Stimulated activated naive B cell treated with anti-CD40 and anti-IgM and Interleukin-4, amounts not matched to agents 10 μg/mL and 1 μg/mL and 100 μg/mL, for 72 hours (primary cell): Measurements from ENCODE around the gene FFAR3.
"Not testable (repeated sequence)": the region's sequence is repeated elsewhere in the genome, so short reads cannot be mapped to it uniquely, and the experiment has no call there.

ENCODE experiments used
- ATAC-seq, 2 donors: fragments of 150-1000 bp; cut with Tn5 transposase; replicated peaks; 2 replicates each; pipeline ENCODE4 v1.10.0; 2021; ENCODE audit warnings: moderate library complexity in 1 of 2
- DNase-seq: peaks from one replicate; pipeline ENCODE4 v3.0.0; 2021
- H3K27ac Mint-ChIP-seq: one replicate; pipeline ENCODE4 v1.8.0; 2022; ENCODE audit warnings: mild to moderate bottlenecking, mixed read lengths
- H3K27me3 Mint-ChIP-seq, 2 donors: one replicate each; pipeline ENCODE4 v1.8.0; 2022; ENCODE audit warnings: mixed read lengths in 2 of 2
- H3K36me3 Mint-ChIP-seq, 2 donors: one replicate each; pipeline ENCODE4 v1.8.0; 2022; ENCODE audit warnings: mixed read lengths in 2 of 2, mild to moderate bottlenecking in 1 of 2
- H3K4me1 Mint-ChIP-seq, 2 donors: one replicate each; pipeline ENCODE4 v1.8.0; 2022; ENCODE audit warnings: mixed read lengths in 2 of 2, mild to moderate bottlenecking in 1 of 2
- H3K4me3 Mint-ChIP-seq, 2 donors: one replicate each; pipeline ENCODE4 v1.8.0; 2022; ENCODE audit warnings: mild to moderate bottlenecking in 2 of 2, mixed read lengths in 2 of 2, moderate library complexity in 1 of 2
- H3K9me3 Mint-ChIP-seq, 2 donors: one replicate each; pipeline ENCODE4 v1.8.0; 2022; ENCODE audit warnings: mixed read lengths in 2 of 2, mild to moderate bottlenecking in 1 of 2

Gene FFAR3

GRCh38 chr19:35399948-35400772 lies 41.9 kb downstream of the FFAR3 start:
- Mint-ChIP-seq H3K36me3 (no peaks in the 10 kb centered on the region), H3K27me3 (peaks cover 10 to 17% of the 10 kb centered on the region in 2 donors), H3K4me1 (peaks cover 5 to 19% of the 10 kb centered on the region in 2 donors), H3K9me3 (no peaks in the 10 kb centered on the region), H3K27ac (peak overlapping the region; percentile 52), H3K4me3 (no peak overlapping the region)
- no peak for ATAC-seq
- DNase-seq = no peak

- Mint-ChIP-seq H3K27me3 (peaks cover 10 to 19% of the 10 kb centered on the region in 2 donors), H3K36me3 (no peaks in the 10 kb centered on the region), H3K9me3 (no peaks in the 10 kb centered on the region), H3K4me1 (peaks cover 9 to 24% of the 10 kb centered on the region in 2 donors), H3K4me3 (no peak overlapping the region), H3K27ac (no peak overlapping the region)
- no peak for DNase-seq
- no peak for ATAC-seq
These were observed 42.5 kb downstream of the FFAR3 start for GRCh38 chr19:35400773-35401100.

DNA sequence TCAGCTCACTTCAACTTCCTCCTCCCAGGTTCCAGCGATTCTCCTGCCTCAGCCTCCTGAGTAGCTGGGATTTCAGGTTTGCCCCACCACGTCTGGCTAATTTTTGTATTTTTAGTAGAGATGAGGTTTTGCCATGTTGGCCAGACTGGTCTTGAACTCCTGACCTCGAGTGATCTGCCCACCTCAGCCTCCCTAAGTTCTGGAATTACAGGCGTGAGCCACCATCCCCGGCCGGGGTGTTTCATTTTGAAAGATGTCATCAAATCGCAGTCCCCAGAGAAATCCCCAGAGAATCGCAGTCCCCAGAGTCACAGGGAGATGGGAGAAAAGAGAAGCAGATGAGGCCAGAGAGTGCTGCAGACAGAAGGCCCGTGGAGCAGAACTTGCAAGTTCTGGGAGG lies 43.2 kb downstream of the FFAR3 start:
- ATAC-seq, H3K27ac Mint-ChIP-seq, H3K36me3 Mint-ChIP-seq, H3K4me3 Mint-ChIP-seq, H3K9me3 Mint-ChIP-seq: not testable (repeated sequence)
- H3K27me3 Mint-ChIP-seq = peaks cover 10 to 23% of the 10 kb centered on the region in 2 donors
- peaks cover 10 to 31% of the 10 kb centered on the region in 2 donors for H3K4me1 Mint-ChIP-seq
- peak; percentile 19 for DNase-seq

DNA sequence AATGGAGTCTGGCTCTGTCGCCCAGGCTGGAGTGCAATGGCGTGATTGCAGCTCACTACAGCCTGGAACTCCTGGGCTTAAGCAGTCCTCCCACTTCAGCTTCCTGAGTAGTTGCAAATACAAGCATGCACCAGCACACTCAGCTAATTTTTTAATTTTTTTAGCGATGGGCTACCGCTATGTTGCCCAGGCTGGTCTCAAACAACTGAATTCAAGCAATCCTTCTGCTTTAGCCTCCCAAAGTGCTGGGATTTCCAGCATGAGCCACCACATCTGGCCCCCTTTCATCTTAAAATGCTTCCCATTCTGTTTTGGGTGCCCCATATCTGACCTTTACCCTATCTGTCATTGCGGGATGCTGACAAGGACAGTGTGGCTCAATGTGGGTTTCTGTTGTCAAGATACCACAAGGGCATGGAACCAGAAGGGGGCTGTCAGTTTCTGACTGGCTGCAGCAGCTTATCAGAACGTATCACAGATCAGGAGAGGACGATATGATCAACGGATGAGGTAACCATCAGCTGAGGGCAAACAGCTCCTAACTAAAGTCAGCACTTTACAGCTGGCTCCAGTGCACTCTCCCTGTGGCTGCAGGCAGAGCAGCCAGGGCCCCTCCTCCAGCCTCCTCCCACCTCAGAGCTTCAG lies 45.0 kb downstream of the FFAR3 start:
- Mint-ChIP-seq H3K4me1 (peaks cover 14 to 40% of the 10 kb centered on the region in 2 donors), H3K9me3 (no peaks in the 10 kb centered on the region), H3K36me3 (no peaks in the 10 kb centered on the region), H3K27ac (no peak overlapping the region), H3K27me3 (peaks cover 10 to 21% of the 10 kb centered on the region in 2 donors), H3K4me3 (no peak overlapping the region)
- DNase-seq (no peak), ATAC-seq (no peak)

DNA sequence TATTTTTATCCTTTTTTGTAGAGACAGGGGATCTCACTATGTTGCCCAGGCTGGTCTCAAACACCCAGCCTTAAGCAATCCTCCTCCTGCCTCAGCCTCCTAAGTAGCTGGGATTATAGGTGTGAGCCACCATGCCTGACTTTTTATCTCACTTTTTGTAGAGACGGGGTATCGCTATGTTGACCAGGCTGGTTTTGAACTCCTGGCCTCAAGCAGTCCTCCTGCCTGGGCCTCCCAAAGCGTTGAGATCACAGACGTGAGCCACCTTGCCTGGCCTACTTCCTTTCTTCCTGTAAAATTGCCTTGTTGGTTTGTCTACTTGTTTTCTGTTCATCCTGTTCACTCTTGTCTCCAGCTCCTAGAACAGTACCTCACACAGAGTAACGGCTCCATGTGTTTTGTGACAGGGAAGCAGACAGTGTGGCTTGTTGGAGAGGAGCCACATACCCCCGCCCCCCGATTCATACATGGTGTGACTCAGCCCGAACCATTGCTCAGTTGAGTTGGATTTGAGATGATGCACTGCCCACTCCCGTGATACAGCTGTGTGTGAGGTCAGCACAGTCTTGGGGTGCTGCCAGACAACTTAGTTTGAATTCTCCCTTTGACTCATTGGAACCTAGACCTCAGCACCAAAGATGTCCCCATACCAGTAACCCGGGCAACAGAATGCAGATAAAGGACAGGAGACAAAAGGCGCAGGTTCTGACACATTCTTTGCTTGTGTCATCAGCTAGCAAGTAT lies 46.8 kb downstream of the FFAR3 start:
- H3K4me1 Mint-ChIP-seq = peaks cover 21 to 48% of the 10 kb centered on the region in 2 donors
- H3K36me3 Mint-ChIP-seq = no peaks in the 10 kb centered on the region
- no peaks in the 10 kb centered on the region for H3K9me3 Mint-ChIP-seq
- peak; percentile 42 for DNase-seq
- H3K4me3 Mint-ChIP-seq = no peak overlapping the region
- H3K27me3 Mint-ChIP-seq = peaks cover 0 to 11% of the 10 kb centered on the region in 2 donors
- ATAC-seq = peak; percentile 67 to 80
- no peak overlapping the region for H3K27ac Mint-ChIP-seq

DNA sequence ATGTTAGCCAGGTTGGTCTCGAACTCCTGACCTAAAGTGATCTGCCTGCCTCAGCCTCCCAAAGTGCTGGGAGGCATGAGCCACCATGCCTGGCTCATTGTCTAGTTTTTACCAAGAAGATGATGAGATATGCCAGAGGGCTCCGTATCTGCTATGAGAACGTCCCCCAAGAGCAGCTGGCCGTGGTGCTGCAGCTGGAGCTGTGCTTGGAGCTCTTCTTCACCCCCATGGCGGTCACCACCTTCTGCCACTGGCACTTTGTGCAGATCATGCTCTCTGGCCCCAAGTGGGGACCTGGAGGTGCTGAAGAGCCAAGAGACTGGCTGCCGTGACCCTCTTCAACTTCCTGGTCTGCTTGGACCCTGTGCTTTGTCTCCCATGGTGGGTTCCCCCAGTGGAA lies 49.4 kb downstream of the FFAR3 start:
- Mint-ChIP-seq H3K4me3 (no peak overlapping the region), H3K36me3 (no peaks in the 10 kb centered on the region), H3K9me3 (no peaks in the 10 kb centered on the region), H3K4me1 (peaks cover 19 to 41% of the 10 kb centered on the region in 2 donors), H3K27me3 (peaks cover 0 to 10% of the 10 kb centered on the region in 2 donors), H3K27ac (no peak overlapping the region)
- no peak for DNase-seq
- no peak for ATAC-seq

- Mint-ChIP-seq H3K27ac (peak overlapping the region; percentile 11), H3K27me3 (peaks cover 0 to 10% of the 10 kb centered on the region in 2 donors), H3K36me3 (no peaks in the 10 kb centered on the region), H3K9me3 (no peaks in the 10 kb centered on the region), H3K4me1 (peaks cover 19 to 41% of the 10 kb centered on the region in 2 donors), H3K4me3 (peak overlapping the region in 1 of 2 donors; percentile 44)
- peak; percentile 92 to 96 for ATAC-seq
- DNase-seq = peak; percentile 32
These were observed 50.3 kb downstream of the FFAR3 start for GRCh38 chr19:35408284-35409171.

- ATAC-seq (no peak), DNase-seq (no peak)
- Mint-ChIP-seq H3K36me3 (no peaks in the 10 kb centered on the region), H3K27ac (no peak overlapping the region), H3K4me3 (no peak overlapping the region), H3K4me1 (peaks cover 19 to 38% of the 10 kb centered on the region in 2 donors), H3K9me3 (no peaks in the 10 kb centered on the region), H3K27me3 (peaks cover 0 to 13% of the 10 kb centered on the region in 2 donors)
These were observed 50.9 kb downstream of the FFAR3 start for GRCh38 chr19:35409191-35409590.
